ENCODE data around the gene DPY19L3.

- no peak for TF ChIP-seq POLR2AphosphoS5 (IDR thresholded peaks at IDR 0.05; ENCODE audit: borderline replicate concordance, low read depth, low read length)
- no peak for TF ChIP-seq EZH2 (IDR thresholded peaks at IDR 0.05)
- TF ChIP-seq FOXP2 (optimal IDR thresholded peaks at IDR 0.05; ENCODE audit: control extremely low read depth, extremely low read length, insufficient read depth): no peak
Observed at GRCh38 chr19:32406161-32407003, 812 bp downstream of the DPY19L3 start.

Measured in SK-N-MC (cell line).